Erythroblast (primary cell): ENCODE measurements around the gene PCAT6.
"Not testable (repeated sequence)": the region's sequence is repeated elsewhere in the genome, so short reads cannot be mapped to it uniquely, and the experiment has no call there.

Experiments
- DNase-seq, 2 experiments: peaks; one replicate each; lab custom pipeline; 2025; lab: John Stamatoyannopoulos, UW
- GATA1 ChIP-seq: IDR thresholded peaks from 2 replicates; pipeline ENCODE4 v1.6.1; 2011; ENCODE audit warnings: low read depth, mild to moderate bottlenecking, control low read depth, low read length, moderate library complexity
- POLR2A ChIP-seq: IDR thresholded peaks from 2 replicates; pipeline ENCODE4 v1.6.1; 2011; ENCODE audit warnings: mild to moderate bottlenecking, low read length

The PCAT6 gene

GRCh38 chr1:202815120-202815519, 4.4 kb downstream of the PCAT6 start:
- no peak for DNase-seq
- TF ChIP-seq GATA1 (no peak), POLR2A (no peak)

GRCh38 chr1:202818819-202819218, 8.1 kb downstream of the PCAT6 start:
- TF ChIP-seq GATA1 = no peak
- TF ChIP-seq POLR2A = no peak

GRCh38 chr1:202821467-202821866, 10.7 kb downstream of the PCAT6 start:
- TF ChIP-seq GATA1 (no peak), POLR2A (no peak)
- no peak for DNase-seq

More at GRCh38 chr1:202818819-202819218, 8.1 kb downstream of the PCAT6 start:
- no peak for DNase-seq

GRCh38 chr1:202825748-202826147, 15.0 kb downstream of the PCAT6 start:
- TF ChIP-seq POLR2A = no peak
- TF ChIP-seq GATA1 = no peak
- DNase-seq = no peak

- not testable (repeated sequence) for DNase-seq
Observed at GRCh38 chr1:202829223-202829622, 18.5 kb downstream of the PCAT6 start.

- no peak for DNase-seq
- no peak for TF ChIP-seq POLR2A
- TF ChIP-seq GATA1 = no peak
Observed at GRCh38 chr1:202831906-202832305, 21.2 kb downstream of the PCAT6 start.

GRCh38 chr1:202834771-202835547, 24.2 kb downstream of the PCAT6 start:
- TF ChIP-seq GATA1 = no peak
- TF ChIP-seq POLR2A = no peak
- no peak for DNase-seq

- TF ChIP-seq POLR2A (no peak), GATA1 (no peak)
- no peak for DNase-seq
Observed at GRCh38 chr1:202835548-202836072, 24.9 kb downstream of the PCAT6 start.

GRCh38 chr1:202836623-202837403, 26.1 kb downstream of the PCAT6 start:
- TF ChIP-seq GATA1 (no peak), POLR2A (no peak)
- DNase-seq = no peak

GRCh38 chr1:202837746-202838262, 27.1 kb downstream of the PCAT6 start:
- TF ChIP-seq GATA1 (no peak), POLR2A (no peak)
- no peak for DNase-seq

GRCh38 chr1:202843081-202843480, 32.3 kb downstream of the PCAT6 start:
- TF ChIP-seq GATA1 (no peak), POLR2A (no peak)
- no peak for DNase-seq

GRCh38 chr1:202844259-202844658, 33.5 kb downstream of the PCAT6 start:
- TF ChIP-seq POLR2A = no peak
- no peak for TF ChIP-seq GATA1
- no peak for DNase-seq

- DNase-seq = no peak
- no peak for TF ChIP-seq POLR2A
- TF ChIP-seq GATA1 = no peak
Observed at GRCh38 chr1:202844935-202845334, 34.2 kb downstream of the PCAT6 start.

GRCh38 chr1:202848191-202848542, 37.4 kb downstream of the PCAT6 start:
- no peak for TF ChIP-seq GATA1
- no peak for TF ChIP-seq POLR2A
- no peak for DNase-seq
